ENCODE results near the gene ASCC3.

GRCh38 chr6:100473182-100473581, 407.9 kb downstream of the ASCC3 start:
- TF ChIP-seq POLR2A (IDR thresholded peaks at IDR 0.05) (no peak), CTCF (IDR thresholded peaks at IDR 0.05) (no peak)

All from tibial nerve (tissue), 3 donors.